ENCODE results near the gene APIP.
"Not testable (repeated sequence)": the region's sequence is repeated elsewhere in the genome, so short reads cannot be mapped to it uniquely, and the experiment has no call there.

The APIP gene

GRCh38 chr11:34926101-34926830 is 10.1 kb upstream of the APIP start:
- no peak for DNase-seq (ENCODE audit: low read depth)

DNA sequence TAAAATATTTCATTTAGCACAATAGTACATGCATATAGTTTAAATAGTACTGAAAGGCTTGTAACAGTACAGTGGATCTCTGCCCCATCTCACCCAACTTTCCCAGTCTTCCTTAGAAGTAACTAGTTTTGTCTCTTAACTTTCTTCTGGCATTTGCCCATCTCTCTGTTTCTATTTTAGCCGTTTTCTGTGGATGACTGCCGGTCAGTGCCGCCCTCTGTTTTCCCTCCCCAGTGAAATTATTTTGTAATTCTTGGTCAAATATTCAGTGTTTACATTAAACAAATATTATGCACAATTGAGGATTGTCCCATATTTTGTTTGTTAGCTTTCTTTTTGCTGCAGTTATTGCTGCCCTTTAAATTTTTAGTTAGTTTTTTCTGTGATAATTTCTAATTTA is 8.5 kb upstream of the APIP start:
- DNase-seq (ENCODE audit: low read depth) = no peak

DNA sequence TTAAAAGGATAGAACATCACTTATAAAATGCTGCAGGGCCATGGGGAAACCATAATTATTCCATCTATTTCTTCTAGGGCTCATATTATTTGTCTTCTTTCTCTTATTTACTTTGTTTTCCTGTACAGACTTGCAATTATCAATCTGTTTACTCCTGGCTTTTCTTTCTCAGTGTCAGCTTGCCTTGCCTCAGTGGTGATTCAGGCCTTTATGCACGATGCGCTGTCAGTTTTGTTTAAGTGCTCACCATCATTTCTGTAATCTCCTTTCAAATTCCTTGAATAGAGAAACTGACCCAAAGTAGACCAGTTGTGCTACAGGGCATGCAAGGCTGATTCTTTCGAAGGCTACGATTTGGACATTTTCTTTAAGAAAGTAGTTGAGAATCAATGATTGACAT is 5.0 kb upstream of the APIP start:
- DNase-seq (ENCODE audit: low read depth) = no peak

DNA sequence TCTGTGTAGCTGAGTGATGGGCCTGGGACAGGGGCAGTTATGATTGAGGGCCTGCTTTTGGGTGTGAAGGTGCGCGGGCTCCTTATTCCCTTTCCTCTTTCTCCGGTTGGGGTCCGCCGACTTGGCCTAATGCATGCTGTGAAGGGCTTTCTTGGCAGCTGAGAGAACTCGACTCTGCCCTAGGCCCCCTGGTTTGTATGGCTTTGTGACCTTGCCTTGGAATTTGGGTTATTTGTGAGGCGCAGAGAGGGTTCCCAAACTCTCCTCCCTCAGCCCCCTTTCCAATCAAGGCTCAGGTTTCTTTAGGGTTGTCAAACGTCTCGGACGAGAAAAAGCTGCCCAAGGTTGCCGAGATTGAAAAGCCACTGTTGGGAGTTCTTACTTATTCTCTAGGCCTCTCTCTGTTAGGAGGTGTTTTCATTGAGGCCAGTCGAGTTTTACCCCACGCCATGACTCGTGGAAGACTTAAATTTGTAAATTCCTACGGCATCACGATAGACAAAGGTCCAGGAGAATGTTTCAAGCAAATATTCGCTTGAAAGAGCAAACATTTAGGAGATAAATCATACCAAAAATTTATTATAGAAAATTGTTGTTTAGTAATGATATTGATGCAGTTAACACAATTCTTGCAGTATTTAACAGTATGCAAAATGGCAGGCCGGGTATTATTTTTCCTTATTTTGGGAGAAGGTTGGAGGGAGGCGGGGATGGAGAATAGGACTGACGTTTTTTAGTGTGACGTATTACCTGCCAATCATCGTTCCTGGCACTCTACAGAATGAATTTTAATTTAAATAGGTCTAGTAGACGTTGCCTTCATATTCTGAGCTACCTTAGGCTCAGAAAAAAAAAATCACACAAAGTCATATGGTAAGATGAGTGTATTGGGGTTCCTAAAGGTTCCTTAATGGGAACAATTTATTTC is 928 bp upstream of the APIP start:
- DNase-seq (ENCODE audit: low read depth) = no peak

DNA sequence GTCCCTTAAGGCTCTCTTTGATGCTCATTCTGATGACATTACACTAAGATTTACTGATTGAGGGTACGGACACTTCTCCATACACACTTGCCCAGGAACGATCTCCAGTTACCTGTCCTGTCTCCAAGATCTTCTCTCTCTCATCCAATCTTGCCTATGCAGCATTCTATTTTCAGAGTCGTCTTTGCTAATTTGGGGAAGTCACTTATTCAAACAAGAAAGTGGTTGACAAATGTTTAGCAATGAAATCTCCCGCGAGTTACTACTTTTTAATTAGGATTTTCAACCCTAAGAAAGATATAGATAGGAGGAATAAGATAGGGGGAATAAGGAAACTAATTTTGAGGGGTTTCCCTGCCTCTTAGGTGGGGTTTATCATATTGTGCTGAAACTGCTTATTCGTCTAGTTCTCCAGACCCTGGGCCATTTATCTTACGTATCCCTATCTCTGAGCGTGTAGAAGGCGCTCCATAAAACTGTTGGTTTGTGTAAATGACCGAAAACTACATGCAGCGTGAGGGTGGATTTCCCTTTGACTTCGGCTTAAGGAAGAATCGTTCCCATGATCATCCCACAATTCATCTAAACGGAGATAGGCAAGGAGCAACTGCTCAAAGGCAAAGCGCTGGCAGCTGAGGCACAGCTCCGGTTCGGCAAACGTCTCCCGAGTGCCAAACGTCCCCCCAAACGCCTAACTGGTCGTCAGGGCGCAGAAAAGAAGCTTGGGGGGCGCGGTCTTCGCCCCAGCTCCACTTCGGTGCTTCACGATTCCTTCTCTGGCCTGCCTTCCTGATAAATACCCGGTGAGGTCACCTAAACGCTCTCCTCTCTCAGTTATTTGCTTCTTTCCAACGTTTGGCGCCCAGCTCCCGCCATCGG is 804 bp downstream of the APIP start:
- DNase-seq (ENCODE audit: low read depth) = no peak

DNA sequence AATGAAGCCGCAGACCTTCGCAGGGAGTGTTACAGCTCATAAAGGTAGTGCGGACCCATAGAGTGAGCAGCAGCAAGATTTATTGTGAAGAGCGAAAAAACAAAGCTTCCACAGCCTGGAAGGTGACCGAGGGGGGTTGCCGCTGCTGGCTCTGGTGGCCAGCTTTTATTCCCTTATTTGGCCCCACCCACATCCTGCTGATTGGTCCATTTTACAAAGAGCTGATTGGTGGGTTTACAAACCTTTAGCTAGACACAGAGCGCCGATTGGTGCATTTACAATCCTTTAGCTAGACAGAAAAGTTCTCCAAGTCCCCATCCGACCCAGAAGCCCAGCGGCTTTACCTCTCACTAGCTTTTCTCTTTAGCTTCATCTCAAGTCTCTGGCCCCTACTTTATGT is 2.6 kb downstream of the APIP start:
- not testable (repeated sequence) for DNase-seq (ENCODE audit: low read depth)

DNA sequence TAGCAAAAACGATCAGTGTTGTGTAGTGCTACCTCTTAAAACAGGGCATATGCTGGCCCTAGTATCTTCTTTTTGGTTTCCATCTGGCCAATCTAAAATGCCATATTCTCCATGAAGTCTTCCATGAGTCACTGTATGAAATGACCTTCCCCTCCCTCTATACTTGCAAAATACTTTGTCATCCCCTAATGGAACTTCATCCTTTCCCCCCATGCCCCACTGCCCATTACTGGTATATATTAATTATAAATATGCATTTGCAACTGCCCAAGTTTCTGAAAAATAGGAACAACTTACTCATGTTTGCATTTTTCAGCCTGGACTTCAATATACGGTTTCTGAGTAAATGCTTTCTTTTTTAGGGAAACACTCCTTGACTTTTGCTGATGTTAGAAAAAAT is 4.5 kb downstream of the APIP start:
- DNase-seq (ENCODE audit: low read depth) = no peak

- DNase-seq (ENCODE audit: low read depth) = no peak
Measured at GRCh38 chr11:34910817-34911216, 5.4 kb downstream of the APIP start.

DNA sequence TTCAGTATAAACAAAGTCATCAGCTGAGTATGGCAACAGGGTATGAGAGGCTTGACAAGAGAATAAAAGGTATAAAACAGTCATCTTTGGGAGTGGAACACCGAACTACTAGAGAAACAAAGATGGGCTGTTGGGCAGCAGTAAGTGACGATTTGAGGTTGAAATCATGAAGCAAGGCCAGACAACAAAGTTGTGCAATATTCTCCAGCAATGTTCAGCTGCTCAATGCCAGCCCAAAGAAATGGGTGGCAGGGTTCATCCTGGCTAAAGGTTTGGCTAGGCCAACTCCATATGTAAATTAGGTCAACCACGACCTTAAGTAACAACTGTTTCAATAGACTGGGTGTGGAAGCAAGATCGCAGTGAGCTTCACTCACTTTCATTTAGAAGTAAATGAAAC is 6.2 kb downstream of the APIP start:
- DNase-seq (ENCODE audit: low read depth) = no peak

DNA sequence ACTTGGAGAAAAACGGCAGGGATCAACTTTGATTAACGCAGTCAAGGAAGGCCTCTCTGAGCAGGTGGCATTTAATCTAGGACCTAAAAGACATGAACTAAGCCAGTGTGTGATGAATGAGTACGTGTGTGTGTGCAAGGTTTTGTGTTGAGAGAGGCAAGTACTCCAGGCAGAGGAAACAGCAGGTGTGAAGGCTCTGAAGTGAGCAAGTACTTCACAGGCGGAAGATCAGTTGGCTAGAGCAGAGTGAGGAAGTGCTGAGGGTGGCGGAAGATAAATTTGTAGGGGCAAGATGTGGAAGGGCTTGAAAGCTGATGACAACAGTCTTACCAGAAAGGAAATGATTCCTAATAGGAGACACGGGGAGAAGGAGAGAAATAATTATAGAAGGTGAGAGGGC is 6.8 kb downstream of the APIP start:
- no peak for DNase-seq (ENCODE audit: low read depth)

GRCh38 chr11:34907934-34908593 is 8.1 kb downstream of the APIP start:
- no peak for DNase-seq (ENCODE audit: low read depth)

DNA sequence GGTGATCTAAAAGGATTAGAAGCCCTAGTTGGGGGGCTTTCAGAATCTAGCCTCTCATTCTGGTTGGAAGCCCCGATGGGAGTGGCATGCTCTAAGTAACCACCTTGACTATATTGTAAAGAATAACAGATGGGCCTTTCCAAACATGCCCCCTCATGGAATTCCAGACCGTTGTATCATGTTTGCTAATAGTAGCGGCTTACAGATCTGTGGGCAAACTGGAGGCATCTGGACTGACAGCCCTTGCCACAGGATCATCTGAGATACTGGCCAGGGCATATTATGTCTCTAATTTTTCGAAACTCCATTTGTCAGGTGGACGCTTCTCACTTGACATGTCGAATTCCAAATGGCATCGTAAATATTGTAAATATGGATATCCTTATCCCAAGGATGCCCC is 10.5 kb downstream of the APIP start:
- no peak for DNase-seq (ENCODE audit: low read depth)

DNA sequence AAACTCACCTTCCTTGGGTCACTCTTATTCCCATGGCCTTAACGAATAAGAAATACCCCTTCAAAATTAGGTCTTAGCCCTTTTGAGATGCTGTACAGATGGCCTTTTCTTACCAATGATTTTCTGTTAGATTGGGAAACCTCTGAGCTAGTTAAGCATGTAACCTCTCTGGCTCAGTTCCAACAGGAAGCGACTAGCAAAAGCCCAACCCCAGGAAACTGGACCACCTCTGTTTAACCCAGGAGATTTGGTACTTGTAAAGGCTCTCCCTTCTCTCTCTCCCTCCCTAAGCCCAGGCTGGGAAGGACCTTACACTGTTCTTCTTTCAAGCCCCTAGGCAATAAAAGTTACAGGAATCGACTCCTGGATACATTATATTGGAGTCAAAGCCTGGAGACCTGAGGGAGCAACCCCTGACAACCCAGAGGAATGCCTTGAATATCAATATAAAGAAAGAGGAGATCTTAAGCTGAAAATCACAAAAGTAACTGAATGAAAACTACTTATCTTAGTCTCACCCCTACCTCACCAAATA is 11.7 kb downstream of the APIP start:
- DNase-seq (ENCODE audit: low read depth) = no peak

GRCh38 chr11:34899633-34900016 is 16.6 kb downstream of the APIP start:
- no peak for DNase-seq (ENCODE audit: low read depth)

- no peak for DNase-seq (ENCODE audit: low read depth)
Measured at GRCh38 chr11:34898474-34898873, 17.7 kb downstream of the APIP start.

DNA sequence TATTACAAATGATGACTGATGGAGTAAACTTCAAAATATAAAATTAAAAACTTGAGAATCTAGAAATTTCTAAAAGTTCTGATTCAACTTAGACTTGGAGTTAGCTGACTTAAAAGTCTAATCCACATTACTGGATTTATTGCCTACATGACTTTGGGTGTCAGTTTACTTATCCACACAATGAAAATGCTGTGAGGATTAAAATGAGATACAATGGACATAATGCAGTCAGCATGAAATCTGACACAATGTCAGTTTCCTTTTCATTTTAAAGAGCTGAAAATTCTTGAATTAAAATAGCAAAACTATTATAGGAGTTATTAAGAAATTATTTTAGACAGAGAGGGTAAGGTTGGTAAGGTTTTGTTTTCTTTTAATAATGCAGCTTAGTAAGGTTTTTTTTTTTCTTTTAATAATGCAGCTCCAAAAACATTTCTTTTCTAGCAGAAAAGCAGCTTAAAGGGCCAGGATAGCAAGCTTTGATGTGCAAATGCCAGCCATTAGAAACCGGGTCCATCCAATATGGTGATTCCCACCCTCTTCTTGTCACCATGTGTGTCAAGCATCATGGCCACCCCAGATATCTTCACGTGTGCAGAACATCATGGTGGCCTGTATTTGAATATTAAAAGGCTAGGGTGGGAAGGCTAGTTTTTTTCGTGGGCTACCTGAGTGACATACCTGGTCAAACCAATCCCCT is 18.9 kb downstream of the APIP start:
- DNase-seq (ENCODE audit: low read depth) = no peak

DNA sequence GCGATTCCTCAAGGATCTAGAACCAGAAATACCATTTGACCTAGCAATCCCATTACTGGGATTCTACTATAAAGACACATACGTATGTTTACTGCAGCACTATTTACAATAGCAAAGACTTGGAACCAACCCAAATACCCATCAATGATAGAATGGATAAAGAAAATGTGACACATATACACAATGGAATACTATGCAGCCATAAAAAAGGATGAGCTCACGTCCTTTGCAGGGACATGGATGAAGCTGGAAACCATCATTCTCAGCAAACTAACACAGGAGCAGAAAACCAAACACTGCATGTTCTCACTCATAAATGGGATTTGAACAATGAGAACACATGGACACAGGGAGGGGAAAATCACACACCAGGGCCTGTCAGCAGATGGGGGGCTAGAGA is 20.0 kb downstream of the APIP start:
- not testable (repeated sequence) for DNase-seq (ENCODE audit: low read depth)

GRCh38 chr11:34893416-34893815 is 22.8 kb downstream of the APIP start:
- no peak for DNase-seq (ENCODE audit: low read depth)

- no peak for DNase-seq (ENCODE audit: low read depth)
Measured at GRCh38 chr11:34891611-34892010, 24.6 kb downstream of the APIP start.

DNA sequence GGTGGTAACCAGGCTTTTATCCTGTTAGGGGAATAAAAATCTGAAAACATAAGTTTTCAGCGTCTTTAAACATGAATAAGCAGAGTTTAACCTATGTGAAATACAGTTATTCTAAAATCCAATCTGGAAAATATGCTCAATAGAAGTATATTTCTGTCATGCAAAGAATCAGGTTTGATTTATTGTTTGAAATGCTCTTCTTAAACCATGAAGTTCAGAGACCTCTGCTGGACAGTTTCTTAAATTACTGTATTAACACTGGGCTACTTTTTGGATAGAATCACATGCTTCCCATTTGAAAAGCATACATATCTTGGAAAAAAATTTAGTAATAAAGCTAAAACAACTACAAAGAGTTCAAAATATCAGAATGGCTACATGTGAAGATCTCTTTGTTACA is 25.4 kb downstream of the APIP start:
- DNase-seq (ENCODE audit: low read depth) = no peak

DNA sequence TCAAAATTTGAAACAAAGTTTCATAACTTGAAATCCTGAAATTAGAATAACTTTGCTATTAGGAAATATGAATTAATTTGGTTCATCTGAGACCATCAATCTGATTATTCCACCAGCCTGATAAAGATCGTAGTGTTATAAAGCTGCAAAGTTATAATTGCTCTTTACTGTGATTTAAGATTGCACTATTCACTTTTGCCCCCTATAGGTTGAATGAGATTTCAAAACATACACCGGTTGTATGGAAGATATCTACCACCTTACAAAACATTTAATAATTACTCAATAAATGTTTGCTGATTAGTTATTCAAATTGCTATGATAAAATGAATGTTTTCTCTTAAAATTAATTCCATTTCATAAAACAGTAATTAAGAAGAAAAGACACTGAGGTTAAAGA is 26.1 kb downstream of the APIP start:
- DNase-seq (ENCODE audit: low read depth) = no peak
